ENCODE measurements around the gene EXOC4.

- TF ChIP-seq CTCF (IDR thresholded peaks at IDR 0.05) (no peak), POLR2A (IDR thresholded peaks at IDR 0.05) (no peak)
Measured at GRCh38 chr7:133654547-133654946, 401.7 kb downstream of the EXOC4 start.

Measured in sigmoid colon (tissue), 3 donors.